ENCODE measurements around the gene PTBP2.

Gene PTBP2

GRCh38 chr1:96721416-96722160, at the start of gene PTBP2:
Gene PTBP2, plus strand, starts transcription at chr1:96721784. Its CDS starts 81 bp downstream, at chr1:96721865.
- peak; percentile 74 to 93 for DNase-seq

GRCh38 chr1:96674915-96675314, 46.7 kb upstream of the PTBP2 start:
- DNase-seq = no peak

- DNase-seq = no peak
Measured at GRCh38 chr1:96682056-96682455, 39.5 kb upstream of the PTBP2 start.

- no peak for DNase-seq
Measured at GRCh38 chr1:96683931-96684330, 37.7 kb upstream of the PTBP2 start.

GRCh38 chr1:96684744-96685143, 36.8 kb upstream of the PTBP2 start:
- no peak for DNase-seq

- DNase-seq = no peak
Measured at GRCh38 chr1:96688767-96689166, 32.8 kb upstream of the PTBP2 start.

GRCh38 chr1:96695954-96696353, 25.6 kb upstream of the PTBP2 start:
- DNase-seq = no peak

- DNase-seq = no peak
Measured at GRCh38 chr1:96698342-96698983, 23.1 kb upstream of the PTBP2 start.

- no peak for DNase-seq
Measured at GRCh38 chr1:96703186-96703585, 18.4 kb upstream of the PTBP2 start.

- DNase-seq = no peak
Measured at GRCh38 chr1:96707023-96707422, 14.6 kb upstream of the PTBP2 start.

- DNase-seq = no peak
Measured at GRCh38 chr1:96708482-96708881, 13.1 kb upstream of the PTBP2 start.

GRCh38 chr1:96710708-96711477, 10.7 kb upstream of the PTBP2 start:
- DNase-seq = no peak

GRCh38 chr1:96713649-96714048, 7.9 kb upstream of the PTBP2 start:
- no peak for DNase-seq

- DNase-seq = no peak
Measured at GRCh38 chr1:96714881-96715280, 6.7 kb upstream of the PTBP2 start.

- no peak for DNase-seq
Measured at GRCh38 chr1:96715482-96715881, 6.1 kb upstream of the PTBP2 start.

- DNase-seq = no peak
Measured at GRCh38 chr1:96721053-96721415, 550 bp upstream of the PTBP2 start.

- DNase-seq = peak in 1 of 2 experiments; percentile 56
Measured at GRCh38 chr1:96722161-96722922, 758 bp downstream of the PTBP2 start.

GRCh38 chr1:96722958-96723357, 1.4 kb downstream of the PTBP2 start:
- no peak for DNase-seq

- DNase-seq = no peak
Measured at GRCh38 chr1:96723377-96723776, 1.8 kb downstream of the PTBP2 start.

- DNase-seq = no peak
Measured at GRCh38 chr1:96723936-96724335, 2.4 kb downstream of the PTBP2 start.

- DNase-seq = no peak
Measured at GRCh38 chr1:96727860-96728259, 6.3 kb downstream of the PTBP2 start.

GRCh38 chr1:96730574-96731298, 9.2 kb downstream of the PTBP2 start:
- DNase-seq = no peak

All from NCI-H446 (cell line).